HG03103 (cell line): ENCODE data around the gene ALOX15B.

Experiments
- ATAC-seq: cut with Tn5 transposase; IDR thresholded peaks from one replicate; pipeline ENCODE4 v1.9.1; 2021; ENCODE audit warnings: low read depth; ENCODE audit not compliant: unreplicated experiment

ALOX15B gene

GRCh38 chr17:8032442-8032841 lies 6.4 kb upstream of the ALOX15B start:
- no peak for ATAC-seq

- ATAC-seq = no peak
Measured at GRCh38 chr17:8039611-8040168, 831 bp downstream of the ALOX15B start.

- no peak for ATAC-seq
Measured at GRCh38 chr17:8041249-8041928, 2.5 kb downstream of the ALOX15B start.

GRCh38 chr17:8041979-8042378 lies 3.1 kb downstream of the ALOX15B start:
- no peak for ATAC-seq

GRCh38 chr17:8044819-8045810 lies 6.3 kb downstream of the ALOX15B start:
- ATAC-seq = no peak

GRCh38 chr17:8046306-8046928 lies 7.6 kb downstream of the ALOX15B start:
- no peak for ATAC-seq

- no peak for ATAC-seq
Measured at GRCh38 chr17:8046929-8047768, 8.3 kb downstream of the ALOX15B start.

GRCh38 chr17:8047769-8048110 lies 8.9 kb downstream of the ALOX15B start:
- ATAC-seq = no peak

GRCh38 chr17:8048236-8048635 lies 9.4 kb downstream of the ALOX15B start:
- ATAC-seq = no peak

- ATAC-seq = no peak
Measured at GRCh38 chr17:8048736-8049135, 9.9 kb downstream of the ALOX15B start.

GRCh38 chr17:8051831-8052230 lies 13.0 kb downstream of the ALOX15B start:
- no peak for ATAC-seq

- no peak for ATAC-seq
Measured at GRCh38 chr17:8052256-8053252, 13.7 kb downstream of the ALOX15B start.

- no peak for ATAC-seq
Measured at GRCh38 chr17:8053600-8053999, 14.7 kb downstream of the ALOX15B start.

- ATAC-seq = no peak
Measured at GRCh38 chr17:8055851-8056231, 17.0 kb downstream of the ALOX15B start.

GRCh38 chr17:8056232-8056975 lies 17.5 kb downstream of the ALOX15B start:
- no peak for ATAC-seq

- no peak for ATAC-seq
Measured at GRCh38 chr17:8056976-8057625, 18.2 kb downstream of the ALOX15B start.

- ATAC-seq = no peak
Measured at GRCh38 chr17:8057691-8058114, 18.8 kb downstream of the ALOX15B start.

- ATAC-seq = no peak
Measured at GRCh38 chr17:8059131-8059530, 20.3 kb downstream of the ALOX15B start.
